SK-N-SH treated with all-trans-retinoic acid at 6 μM for 48 hours (cell line): ENCODE results near the gene STK40.

Source experiments
- GLIS3 ChIP-seq: fragments of 250-450 bp; sonication (Bioruptor Pico); IDR thresholded peaks from 2 replicates; pipeline ENCODE4 v1.5.0; 2020; ENCODE audit warnings: mild to moderate bottlenecking, moderate library complexity
- RARB ChIP-seq: fragments of 250-450 bp; sonication (Bioruptor Pico); IDR thresholded peaks from 2 replicates; pipeline ENCODE4 v1.8.0; 2021; ENCODE audit warnings: mild to moderate bottlenecking, moderate library complexity
- ZNF565 ChIP-seq: fragments of 450-650 bp; formaldehyde crosslinking; conservative IDR thresholded peaks from 2 replicates; pipeline ENCODE4 v1.5.0; 2020; ENCODE audit warnings: low read depth, mild to moderate bottlenecking, moderate library complexity
- ZNF8 ChIP-seq: fragments of 450-650 bp; formaldehyde crosslinking; IDR thresholded peaks from 2 replicates; pipeline ENCODE4 v1.5.0; 2020; ENCODE audit warnings: mild to moderate bottlenecking, moderate library complexity

GRCh38 chr1:36337830-36338229 is 47.9 kb downstream of the STK40 start:
- TF ChIP-seq ZNF8 (CRISPR knock-in tag) (no peak), RARB (CRISPR knock-in tag) (no peak), GLIS3 (CRISPR knock-in tag) (no peak), ZNF565 (CRISPR knock-in tag) (no peak)
